HUDEP-2 (cell line): ENCODE measurements around the gene FYN.
A peak's percentile ranks its signal among the peaks of the same experiment; 100 is the strongest.

Experiments
- DNase-seq, 76 experiments: peaks; one replicate each; lab custom pipeline; 2025; ENCODE audit not compliant: unreplicated experiment in 76 of 76; lab: John Stamatoyannopoulos, UW

The FYN gene

GRCh38 chr6:111713811-111714210 is 159.4 kb downstream of the FYN start:
- no peak for DNase-seq

- no peak for DNase-seq
These were observed 160.0 kb downstream of the FYN start for GRCh38 chr6:111713236-111713635.

GRCh38 chr6:111711984-111712752 is 161.1 kb downstream of the FYN start:
- no peak for DNase-seq

GRCh38 chr6:111711476-111711875 is 161.8 kb downstream of the FYN start:
- no peak for DNase-seq

- no peak for DNase-seq
These were observed 162.3 kb downstream of the FYN start for GRCh38 chr6:111710911-111711310.

GRCh38 chr6:111710439-111710838 is 162.8 kb downstream of the FYN start:
- no peak for DNase-seq

- DNase-seq = peak in 61 of 76 experiments; percentile 8 to 79 (median 46)
These were observed 163.4 kb downstream of the FYN start for GRCh38 chr6:111709615-111710398.

- DNase-seq = no peak
These were observed 164.1 kb downstream of the FYN start for GRCh38 chr6:111709201-111709600.

GRCh38 chr6:111707773-111708172 is 165.5 kb downstream of the FYN start:
- no peak for DNase-seq

GRCh38 chr6:111706841-111707391 is 166.3 kb downstream of the FYN start:
- no peak for DNase-seq

GRCh38 chr6:111703723-111704122 is 169.5 kb downstream of the FYN start:
- no peak for DNase-seq

- no peak for DNase-seq
These were observed 171.0 kb downstream of the FYN start for GRCh38 chr6:111702268-111702667.

GRCh38 chr6:111701146-111701545 is 172.1 kb downstream of the FYN start:
- DNase-seq = no peak

GRCh38 chr6:111700135-111700690 is 173.0 kb downstream of the FYN start:
- DNase-seq = no peak

- DNase-seq = no peak
These were observed 174.1 kb downstream of the FYN start for GRCh38 chr6:111699123-111699522.

- no peak for DNase-seq
These were observed 176.4 kb downstream of the FYN start for GRCh38 chr6:111696814-111697213.

GRCh38 chr6:111692327-111693164 is 180.7 kb downstream of the FYN start:
- DNase-seq = no peak

- DNase-seq = no peak
These were observed 181.7 kb downstream of the FYN start for GRCh38 chr6:111691345-111692225.

- DNase-seq = no peak
These were observed 183.3 kb downstream of the FYN start for GRCh38 chr6:111689946-111690345.

- no peak for DNase-seq
These were observed 183.8 kb downstream of the FYN start for GRCh38 chr6:111689419-111689818.
